ENCODE data around the gene PLK5. TPM values are rescaled to one million over a fixed set of nuclear protein-coding genes. Genes with fewer than 3 reads are reported as not detected.
A peak's percentile ranks its signal among the peaks of the same experiment; 100 is the strongest.

Gene PLK5
- polyA plus RNA-seq, 3 donors = 0.20 to 0.46 (median 0.31) TPM

DNA sequence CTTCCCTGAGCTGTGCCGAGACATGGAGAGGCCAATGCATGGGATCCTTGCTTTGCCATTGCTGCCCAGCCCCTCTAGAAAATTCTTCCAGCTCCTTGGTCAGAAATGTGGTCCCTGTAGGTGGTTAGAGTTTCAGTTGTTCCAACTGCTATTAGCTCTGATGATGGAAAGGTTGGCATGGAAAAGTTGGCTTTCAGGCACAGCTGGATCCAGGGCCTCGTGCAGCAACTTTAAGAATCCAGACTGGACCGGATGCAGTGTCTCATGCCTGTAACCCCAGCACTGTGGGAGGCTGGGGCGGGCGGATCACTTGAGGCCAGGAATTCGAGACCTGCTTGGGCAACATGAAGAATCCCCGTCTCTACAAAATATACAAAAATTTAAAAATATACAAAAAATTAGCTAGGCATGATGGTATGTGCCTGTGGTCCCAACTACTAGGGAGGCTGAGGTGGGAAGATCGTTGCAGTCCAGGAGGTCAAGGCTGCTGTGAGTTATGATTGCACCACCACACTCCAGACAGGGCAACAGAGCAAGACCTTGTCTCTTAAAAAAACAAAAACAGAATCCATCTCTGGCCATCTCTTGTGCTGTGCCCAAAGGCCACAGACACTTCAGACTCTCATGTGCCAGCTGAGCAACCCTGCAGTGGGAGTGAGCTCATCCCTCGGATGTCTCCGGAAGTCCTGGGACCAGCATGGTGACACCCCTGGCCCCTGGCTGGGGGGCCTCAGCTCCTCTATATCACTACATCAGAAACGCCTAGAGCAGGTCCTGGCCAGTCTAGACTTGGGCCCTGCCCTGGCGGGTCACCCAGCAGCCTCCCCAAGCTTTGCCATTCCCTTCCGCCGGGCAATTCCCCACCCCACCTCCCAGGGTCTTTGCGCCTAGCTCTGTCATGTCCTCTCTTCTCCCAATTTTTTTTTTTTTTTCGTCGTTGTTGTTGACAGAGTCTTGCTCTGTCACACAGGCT, 27.5 kb downstream of the PLK5 start:
- no peak for DNase-seq

DNA sequence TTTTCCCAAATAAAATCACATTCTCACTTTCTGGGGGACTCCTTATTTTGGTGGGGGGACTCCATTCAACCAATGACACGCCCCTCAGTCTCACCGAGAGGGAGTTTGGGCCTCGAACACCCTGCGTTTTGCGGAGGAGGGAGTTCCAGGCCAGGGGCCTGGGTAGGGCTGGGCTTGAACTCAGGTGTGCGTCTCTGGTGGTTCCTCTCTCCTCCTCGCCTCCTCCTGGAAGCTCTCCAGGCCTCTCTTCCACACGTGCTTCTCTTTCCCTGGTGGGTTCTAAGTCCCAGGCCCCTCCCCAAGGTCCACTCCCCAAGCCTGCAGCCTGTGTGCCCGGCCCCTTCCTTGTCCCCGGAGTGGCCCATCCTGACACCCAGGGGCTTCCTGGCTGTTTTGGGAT, 29.5 kb downstream of the PLK5 start:
- no peak for DNase-seq

DNA sequence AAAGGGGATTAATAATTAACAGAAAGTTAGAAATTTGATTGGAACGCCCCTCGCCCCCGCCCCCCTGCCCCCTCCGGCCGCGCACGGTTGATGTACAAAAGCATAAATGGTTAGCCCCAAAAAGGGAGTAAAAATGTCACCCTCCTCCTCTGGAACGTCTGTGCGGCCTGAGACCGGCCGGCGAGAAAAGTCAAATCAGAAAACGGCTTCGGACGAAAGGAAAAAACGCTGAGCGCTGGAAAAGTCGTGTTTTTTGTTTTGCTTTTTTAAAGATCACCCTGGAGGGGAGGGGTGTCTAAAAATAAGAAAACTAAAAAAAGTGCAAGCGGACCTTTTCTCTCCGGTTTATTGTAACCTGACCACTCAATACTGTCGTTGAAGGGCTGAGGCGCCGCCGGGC, 31.1 kb downstream of the PLK5 start:
- DNase-seq = no peak

DNA sequence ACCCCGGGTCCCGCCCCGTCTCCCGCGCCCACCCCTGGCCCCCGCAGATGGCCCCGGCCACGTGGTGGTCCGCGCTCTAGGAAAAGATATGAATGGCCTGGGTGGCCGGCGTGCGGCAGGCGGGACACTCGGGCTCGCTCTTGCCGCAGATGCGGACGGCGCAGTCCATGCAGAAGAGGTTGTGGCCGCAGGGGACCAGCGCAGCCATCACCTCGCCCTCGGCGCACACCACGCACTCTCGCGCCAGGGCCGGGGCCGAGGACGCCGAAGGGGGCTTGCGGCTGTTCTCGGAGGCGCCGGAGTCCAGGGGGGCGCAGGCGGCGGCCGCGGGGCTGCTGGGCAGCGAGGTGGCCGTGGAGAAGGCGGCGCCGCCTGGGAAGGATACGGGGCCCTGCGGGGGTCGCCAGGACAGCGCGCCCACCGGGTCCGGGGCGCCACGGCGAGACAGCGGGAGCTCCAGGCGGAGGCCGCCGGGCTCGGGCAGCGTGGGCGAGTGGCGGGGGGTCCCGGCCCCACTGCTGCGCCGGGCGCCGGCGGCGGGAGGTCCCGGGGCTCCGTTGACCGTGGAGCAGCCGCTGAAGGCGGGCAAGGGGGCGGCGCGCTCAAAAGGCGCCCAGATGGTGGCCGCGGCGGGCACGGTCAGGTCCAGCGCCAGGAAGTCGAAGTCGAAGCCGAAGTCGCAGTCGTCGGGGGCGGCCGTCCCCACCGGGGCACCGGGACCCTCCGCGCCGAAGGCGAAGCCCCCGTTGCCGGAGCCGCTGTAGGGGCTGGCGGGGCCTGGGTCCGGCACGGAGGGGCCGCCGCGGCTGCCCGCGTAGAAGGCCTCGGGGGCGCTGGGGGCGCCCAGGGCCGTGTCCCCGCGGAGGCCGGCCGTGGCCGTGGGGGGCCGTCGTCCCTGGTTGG, 31.9 kb downstream of the PLK5 start:
- DNase-seq = no peak

DNA sequence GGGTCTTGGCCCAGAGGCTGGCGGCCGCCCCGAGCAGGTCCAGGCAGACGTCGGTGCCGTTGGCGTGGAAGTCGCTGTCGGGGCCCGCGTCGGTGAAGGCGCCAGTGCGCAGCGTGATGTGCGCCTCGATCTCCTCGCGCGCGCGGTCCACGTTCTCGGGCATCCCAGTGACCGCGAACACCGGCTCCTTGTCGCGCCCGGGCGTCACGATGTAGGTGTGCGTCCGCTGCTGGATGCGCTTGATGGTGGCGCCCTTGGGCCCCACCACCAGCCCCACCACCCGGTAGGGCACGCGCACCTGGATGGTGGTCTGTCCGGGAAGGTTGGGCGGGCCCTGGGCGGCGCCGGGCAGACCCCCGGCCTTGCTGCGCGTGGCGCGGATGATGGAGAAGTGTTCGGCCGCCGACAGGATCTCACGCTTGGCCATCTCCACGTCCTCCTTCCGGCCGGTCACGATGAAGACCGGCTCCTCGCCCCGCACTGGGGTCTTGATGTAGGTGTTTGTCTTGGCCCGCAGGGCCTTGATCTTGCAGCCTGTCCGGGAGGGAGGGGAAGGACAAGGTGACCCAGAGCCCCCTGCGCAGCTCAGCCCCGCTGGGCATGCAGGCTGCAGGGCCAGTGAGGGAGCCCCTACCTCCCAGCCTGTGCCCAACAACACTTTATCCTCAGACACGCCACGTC, 32.7 kb downstream of the PLK5 start:
- no peak for DNase-seq

DNA sequence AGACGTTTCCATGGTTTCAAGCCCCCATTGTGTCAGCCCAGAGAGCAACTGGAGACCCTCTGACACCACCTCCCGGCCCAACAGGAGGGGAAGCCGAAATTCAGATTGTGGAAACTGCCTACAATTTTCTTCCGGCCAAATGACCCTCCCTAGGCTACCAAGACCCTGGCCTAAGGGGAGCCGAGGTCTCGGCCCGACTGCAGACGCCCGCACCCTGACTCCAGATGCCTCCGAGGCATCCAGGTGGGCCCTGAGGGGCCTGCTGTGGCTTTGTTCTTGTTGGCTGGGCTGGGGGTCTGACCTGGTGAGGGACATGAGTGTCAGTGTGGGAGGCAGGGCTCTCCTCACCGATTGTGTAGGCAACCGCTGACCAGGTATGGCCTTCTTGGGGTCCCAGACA, 34.7 kb downstream of the PLK5 start:
- no peak for DNase-seq

DNA sequence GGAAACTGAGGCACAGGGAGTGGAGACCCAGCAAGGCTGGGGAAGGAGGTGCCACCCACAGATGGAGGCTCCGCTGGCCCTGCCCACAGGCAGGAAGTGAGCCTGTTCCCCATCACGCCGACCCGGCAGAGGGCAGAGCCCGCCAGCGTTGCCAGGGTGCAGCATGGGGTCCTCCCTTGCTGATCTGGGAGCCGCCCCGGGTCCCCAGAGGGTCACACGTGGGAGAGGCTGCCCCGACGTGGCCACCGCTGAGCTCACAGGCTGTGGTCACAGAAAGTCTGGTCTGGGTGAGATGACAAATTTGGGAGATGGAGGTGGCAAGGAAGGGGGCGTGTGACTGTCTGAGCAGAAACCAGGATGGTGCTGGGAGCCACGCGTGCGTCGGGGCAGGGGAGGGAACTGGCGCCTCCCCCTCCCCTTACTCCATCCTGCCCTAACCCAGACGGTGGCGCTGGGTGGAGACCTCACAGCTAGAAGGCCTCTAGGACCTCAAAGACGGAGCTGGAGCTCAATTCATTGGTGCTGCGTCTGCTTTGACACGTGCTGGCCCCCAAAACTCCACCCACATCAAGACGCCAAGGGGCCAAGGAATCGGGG, 36.5 kb downstream of the PLK5 start:
- no peak for DNase-seq

DNA sequence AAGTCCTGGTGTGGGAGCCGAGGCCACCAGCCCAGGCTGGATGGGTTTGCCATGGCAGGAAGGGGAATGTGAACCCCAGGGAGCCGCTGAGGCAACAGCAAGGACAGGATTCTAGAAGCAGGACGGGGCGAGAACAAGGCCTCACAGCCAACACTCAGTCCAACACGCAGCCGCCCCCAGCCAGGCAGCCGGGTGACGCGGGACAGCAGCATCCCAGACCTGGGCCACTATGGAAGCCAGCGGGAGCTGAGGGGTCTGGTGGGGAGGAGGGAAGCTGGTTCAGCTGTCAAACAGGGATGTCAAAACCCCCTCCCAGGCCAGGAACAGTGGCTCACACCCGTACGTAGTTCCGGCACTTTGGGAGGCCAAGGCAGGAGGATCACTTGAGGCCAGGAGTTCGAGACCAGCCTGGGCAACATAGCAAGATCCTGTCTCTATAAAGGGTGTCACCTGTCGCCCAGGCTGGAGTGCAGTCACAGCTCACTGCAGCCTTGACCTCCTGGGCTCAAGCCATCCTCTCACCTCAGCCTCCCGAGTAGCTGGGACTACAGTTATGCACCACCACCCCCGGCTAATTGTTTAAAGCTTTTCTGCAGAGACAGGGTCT, 37.5 kb downstream of the PLK5 start:
- no peak for DNase-seq

DNA sequence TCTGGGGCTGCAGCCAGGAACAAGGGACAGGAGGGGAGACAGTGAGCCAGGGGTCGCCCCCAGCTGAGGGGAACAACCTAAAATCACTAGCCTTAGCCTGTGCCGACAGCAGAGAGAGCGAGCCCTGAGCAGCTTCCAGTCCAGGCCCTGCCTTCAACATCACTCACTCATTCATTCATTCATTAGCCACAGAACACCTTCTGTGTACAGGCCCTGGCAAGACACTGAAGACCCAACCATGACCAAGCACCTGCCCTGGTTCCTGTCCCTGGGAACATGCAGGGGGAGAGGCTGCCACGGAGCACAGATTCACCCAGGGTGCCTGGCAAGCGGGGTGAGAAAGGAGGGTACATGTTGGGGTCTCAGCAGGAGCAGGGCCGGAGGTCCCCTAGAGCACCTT, 39.4 kb downstream of the PLK5 start:
- no peak for DNase-seq

DNA sequence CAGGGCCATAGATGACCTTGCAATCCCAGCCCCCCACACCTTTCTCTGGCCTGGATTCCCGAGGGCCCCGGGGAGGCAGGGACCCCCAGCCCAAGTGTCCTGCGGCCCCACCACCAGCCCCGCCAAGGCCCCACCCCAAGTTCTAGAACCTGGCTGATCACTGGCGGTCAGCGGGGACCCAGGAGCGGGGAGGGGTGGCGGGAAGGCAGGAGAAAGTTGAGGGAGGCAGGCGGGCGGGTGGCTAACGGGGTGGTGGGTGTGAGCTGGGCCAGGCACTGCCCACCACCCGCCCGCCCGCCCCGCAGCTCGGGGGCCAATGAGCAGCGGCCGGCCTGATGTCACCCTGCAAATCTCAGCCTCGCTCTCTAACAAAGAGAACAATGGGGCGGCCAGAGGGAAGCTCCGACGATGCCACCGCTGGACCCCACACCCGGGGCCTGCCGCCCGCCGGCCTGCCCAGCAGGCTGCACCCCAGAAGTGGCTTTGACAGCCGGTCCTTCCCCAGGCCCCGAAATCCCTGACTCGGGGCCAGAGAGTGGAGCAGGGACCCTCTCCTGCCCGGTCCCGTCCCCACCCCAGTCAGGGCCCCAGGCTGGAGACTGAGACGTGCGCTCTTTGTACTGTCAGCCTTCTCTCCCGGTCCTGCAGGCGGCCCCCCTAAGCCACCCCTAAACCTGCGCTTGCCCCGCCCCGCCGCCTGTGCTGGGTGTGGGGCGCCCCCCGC, 42.7 kb downstream of the PLK5 start:
- peak; percentile 89 for DNase-seq

DNA sequence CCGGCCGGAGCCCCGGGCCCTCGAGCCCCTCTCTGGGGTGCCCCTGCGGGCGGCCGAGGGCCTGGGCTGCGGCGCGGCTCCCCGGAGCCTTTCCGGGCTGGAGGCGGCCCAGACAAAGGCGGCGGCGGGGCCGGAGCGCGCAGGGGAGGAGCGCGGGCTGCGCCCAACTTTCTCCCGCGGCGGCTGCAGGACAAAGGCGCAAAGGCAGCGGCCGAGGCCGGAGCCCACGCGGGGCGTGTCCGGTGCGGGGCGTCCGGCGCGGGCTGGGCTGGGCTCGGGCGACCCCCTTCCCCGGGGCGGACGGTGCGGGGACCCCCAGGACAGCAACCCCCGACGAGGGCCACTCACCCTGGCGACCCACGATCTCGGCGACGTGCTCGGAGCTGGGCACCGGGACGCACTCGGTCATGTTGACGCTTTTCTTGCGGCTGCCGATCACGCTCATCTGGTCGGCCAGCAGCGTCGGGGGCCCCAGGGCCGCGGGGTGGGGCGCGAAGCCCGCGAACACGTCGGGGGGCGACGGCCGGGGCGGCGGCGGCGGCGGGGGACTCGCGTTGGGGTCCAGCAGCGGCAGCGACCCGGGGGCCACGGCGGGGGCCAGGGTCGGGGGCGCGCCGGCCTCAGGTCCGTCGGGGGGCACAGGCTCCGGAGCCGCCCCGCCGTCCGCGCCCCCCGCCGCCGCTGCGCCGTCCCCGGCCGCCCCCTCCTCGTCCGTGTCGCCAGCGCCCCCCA, 43.4 kb downstream of the PLK5 start:
- DNase-seq = no peak

DNA sequence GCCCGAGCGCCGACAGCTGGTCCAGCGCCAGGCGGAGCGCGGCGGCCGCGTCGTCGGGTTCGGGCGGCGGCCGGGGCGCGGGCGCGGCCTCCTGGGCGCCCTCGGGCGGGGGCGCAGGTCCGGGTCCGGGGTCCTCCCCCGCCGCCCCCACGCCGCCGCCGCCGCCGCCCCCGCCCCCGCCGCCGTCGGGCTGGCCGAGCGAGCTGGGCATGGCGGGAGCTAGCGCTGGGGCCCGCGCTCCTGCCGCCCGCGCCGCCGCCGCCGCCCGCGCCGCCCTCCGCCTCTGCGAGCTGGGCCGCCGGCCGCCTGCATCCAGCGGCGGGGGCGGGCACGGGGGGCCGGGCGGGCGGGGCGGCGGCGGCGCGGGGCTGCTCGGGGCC, 44.0 kb downstream of the PLK5 start:
- no peak for DNase-seq

DNA sequence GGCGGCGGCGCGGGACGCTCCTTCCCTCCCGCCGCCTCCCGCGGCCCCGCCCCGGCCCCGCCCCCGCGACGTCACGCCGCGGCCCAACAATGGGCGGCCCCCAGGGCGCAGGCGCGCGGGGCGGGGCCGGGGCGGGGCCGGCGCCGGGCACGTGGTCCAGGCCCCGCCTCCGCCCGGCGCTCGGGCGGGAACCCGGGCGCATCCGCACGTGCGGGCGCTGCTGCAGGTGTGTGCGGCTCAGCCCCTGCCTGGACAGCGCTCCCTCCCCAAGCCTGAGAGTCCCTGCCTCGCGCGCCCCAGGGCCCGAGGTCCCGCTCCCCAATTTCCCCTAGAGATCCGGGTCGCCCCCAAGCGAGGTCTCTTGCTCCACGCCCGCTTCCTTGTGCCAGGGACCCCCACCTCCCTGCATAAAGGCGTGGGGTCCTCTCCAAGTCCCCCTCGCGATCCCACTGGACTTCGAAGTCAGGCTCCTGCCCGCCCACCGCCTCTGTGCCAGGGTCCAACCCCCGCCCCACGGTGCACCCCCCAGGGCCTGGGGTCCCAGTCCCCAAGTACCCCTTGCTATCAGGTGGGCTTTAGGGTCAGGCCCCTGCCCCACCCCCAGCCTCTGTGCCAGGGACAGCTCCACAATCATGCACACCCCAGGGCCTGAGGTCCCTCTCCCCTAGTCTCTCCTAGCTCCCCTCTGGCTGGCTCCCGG, 44.6 kb downstream of the PLK5 start, which contains the start of gene MEX3D:
Gene MEX3D (minus strand): TSS at position 6 of the 700 bp plus-strand sequence. CDS start 267 bp downstream, outside the sequence.
- DNase-seq = peak; percentile 76

DNA sequence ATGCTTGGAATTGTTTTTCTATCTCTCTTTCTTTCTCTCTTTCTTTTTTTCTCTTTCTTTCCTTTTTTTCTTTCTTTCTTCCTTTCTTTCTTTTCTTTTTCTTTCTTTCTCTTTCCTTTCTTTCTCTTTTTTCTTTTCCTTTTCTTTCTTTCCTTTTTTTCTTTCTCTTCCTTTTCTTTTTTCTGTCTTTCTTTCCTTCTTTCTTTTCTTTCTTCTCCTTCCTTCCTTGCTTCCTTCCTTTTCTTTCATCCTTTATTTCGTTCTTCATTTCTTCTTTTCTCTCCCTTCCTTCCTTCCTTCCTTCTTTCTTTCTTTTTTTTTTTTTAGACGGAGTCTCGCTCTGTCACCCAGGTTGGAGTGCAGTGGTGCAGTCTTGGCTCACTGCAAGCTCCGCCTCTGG, 46.1 kb downstream of the PLK5 start:
- DNase-seq = no peak

DNA sequence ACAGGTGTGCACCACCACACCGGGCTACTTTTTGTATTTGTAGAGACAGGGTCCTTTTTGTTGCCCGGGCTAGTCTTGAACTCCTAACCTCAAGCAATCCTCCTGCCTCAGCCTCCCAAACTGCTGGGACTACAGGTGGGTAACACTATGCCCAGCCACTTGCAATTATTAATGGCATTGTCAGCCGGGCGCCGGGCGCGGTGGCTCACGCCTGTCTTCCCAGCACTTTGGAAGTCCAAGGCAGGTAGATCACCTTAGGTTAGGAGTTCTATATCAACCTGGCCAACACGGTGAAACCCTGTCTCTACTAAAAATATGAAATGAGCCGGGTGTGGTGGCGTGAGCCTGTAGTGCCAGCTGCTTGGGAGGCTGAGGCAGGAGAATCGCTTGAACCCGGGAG, 47.0 kb downstream of the PLK5 start:
- DNase-seq = no peak

DNA sequence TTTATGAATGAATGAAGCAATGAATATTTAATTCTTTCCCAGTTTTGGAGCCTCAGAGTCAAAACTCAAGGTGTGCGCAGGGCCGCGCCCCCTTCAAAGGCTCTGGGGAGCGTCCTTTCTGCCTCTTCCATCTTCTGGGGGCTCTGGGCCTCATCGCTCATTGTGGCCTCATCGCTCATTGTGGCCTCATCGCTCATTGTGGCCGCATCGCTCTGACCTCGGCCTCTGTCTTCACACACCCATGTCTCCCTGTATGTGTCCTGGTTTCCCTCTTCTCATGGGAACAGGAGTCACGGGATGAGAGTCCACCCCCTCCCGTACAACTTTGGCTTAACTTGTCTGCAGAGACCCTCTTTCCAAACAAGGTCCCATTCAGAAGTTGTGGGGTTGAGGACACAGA, 47.5 kb downstream of the PLK5 start:
- no peak for DNase-seq

DNA sequence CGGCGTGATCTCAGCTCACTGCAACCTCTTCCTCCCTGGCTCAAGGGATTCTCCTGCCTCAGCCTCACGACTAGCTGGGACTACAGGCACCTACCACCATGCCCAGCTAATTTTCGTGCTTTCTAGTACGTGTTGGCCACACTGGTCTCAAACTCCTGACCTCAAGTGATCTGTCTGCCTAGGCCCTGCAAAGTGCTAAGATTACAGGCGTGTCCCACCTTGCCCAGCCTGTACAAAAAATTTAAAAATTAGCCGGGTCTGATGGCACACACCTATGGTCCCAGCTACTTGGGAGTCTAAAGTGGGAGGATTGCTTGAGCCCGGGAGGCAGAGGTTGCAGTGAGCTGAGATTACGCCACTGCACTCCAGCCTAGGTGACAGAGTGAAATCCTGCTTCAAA, 48.9 kb downstream of the PLK5 start:
- DNase-seq = no peak

DNA sequence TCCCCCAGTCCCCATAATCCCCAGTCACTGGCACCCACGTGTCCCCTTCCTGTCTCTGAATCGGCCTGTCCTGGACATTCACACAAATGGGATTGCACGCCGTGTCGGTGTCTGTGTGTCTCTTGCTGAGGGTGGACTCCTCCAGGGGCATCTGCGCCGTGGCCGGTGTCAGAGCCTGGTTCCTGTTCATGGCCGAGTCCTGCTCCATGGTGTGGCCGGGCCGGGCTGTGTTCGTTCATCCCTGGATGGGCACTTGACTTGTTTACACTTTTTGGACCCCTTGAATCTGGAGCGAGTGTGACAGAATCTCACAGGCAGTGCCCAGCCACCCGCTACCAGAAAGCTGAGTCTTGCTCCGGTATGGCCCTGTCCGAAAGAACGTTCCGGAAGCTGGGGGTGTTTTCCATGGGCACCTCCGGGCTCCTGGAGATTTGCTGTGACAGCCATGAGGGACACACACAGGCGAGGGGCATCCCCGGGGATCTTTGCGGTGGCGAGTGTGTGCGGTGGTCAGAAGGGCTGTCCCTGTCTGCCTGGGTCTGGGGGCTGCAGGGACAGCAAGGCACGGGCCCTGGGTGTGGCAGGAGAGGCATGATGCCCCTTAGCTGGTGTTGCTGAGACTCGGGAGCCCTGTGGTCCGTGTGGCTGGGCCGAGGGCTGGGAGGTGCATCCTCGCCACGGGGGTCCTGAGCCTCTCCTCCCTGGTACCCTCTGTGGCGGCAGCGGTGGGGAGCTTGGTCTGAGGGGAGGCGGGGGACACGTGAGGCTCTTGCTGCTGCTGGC, 50.7 kb downstream of the PLK5 start:
- DNase-seq = no peak
